IMR-90 (cell line): ENCODE results near the gene PRR5L. TPM values are rescaled to one million over a fixed set of nuclear protein-coding genes. Genes with fewer than 3 reads are reported as not detected.

Experiments used
- ATAC-seq: fragments of 200-7000 bp; cut with Tn5 transposase; 2 replicates; pipeline ENCODE4 v1.9.1; 2020; ENCODE audit warnings: low read depth, mild to moderate bottlenecking, moderate library complexity
- BruUV-seq: library from RNA; stranded (reverse); fragments of 400-500 nt; replicated peaks from 2 replicates; lab custom pipeline; 2021; lab: Mats Ljungman, UMichigan
- CTCF ChIA-PET: fragments of 300-600 bp; formaldehyde crosslinking; extraction: SDS; loops from one replicate; lab custom pipeline; 2021; ENCODE audit warnings: antibody characterized with exemption; lab: Yijun Ruan, JAX
- POLR2A ChIA-PET: fragments of 300-600 bp; sonication (Branson Sonifier 250); formaldehyde crosslinking; loops from one replicate; lab custom pipeline; 2022; ENCODE audit warnings: antibody characterized with exemption; ENCODE audit not compliant: unreplicated experiment; lab: Charles Lee
- DNase-seq: peaks from one replicate; pipeline ENCODE4 v3.0.0; 2013
- H2AFZ ChIP-seq: replicated peaks from 2 replicates; pipeline ENCODE3; 2013; ENCODE audit warnings: low read length, mild to moderate bottlenecking; ENCODE audit not compliant: poor library complexity
- H2AK5ac ChIP-seq: 2 replicates; pipeline ENCODE4 v1.6.1; 2013; ENCODE audit warnings: low read depth, low read length, inconsistent platforms
- H2AK9ac ChIP-seq: replicated peaks from 2 replicates; pipeline ENCODE3; 2013; ENCODE audit warnings: mild to moderate bottlenecking, low read depth, low read length, moderate library complexity; ENCODE audit not compliant: poor library complexity
- H2BK120ac ChIP-seq: 2 replicates; pipeline ENCODE4 v1.6.1; 2013; ENCODE audit warnings: low read depth, low read length, inconsistent platforms
- H2BK15ac ChIP-seq: 3 replicates; pipeline ENCODE4 v1.6.1; 2013; ENCODE audit warnings: low read depth, low read length, inconsistent platforms
- H2BK20ac ChIP-seq: 2 replicates; pipeline ENCODE4 v1.6.1; 2013; ENCODE audit warnings: low read depth, mild to moderate bottlenecking, inconsistent platforms, low read length, moderate library complexity
- H2BK5ac ChIP-seq: 2 replicates; pipeline ENCODE4 v1.6.1; 2013; ENCODE audit warnings: mild to moderate bottlenecking, low read depth, low read length, inconsistent platforms; ENCODE audit not compliant: poor library complexity, severe bottlenecking
- H3K14ac ChIP-seq: replicated peaks from 2 replicates; pipeline ENCODE4 v1.6.1; 2013; ENCODE audit warnings: low read depth, low read length, inconsistent platforms
- H3K18ac ChIP-seq: 2 replicates; pipeline ENCODE4 v1.6.1; 2013; ENCODE audit warnings: low read depth, low read length, control low read depth
- H3K23ac ChIP-seq: 2 replicates; pipeline ENCODE4 v1.6.1; 2013; ENCODE audit warnings: low read depth, low read length, inconsistent platforms
- H3K27ac ChIP-seq: 2 replicates; pipeline ENCODE4 v1.5.1; 2013; ENCODE audit warnings: mild to moderate bottlenecking, control low read depth, low read length; ENCODE audit not compliant: insufficient read depth
- H3K27me3 ChIP-seq: 2 replicates; pipeline ENCODE4 v1.6.1; 2013; ENCODE audit warnings: low read length; ENCODE audit not compliant: control insufficient read depth, insufficient read depth
- H3K36me3 ChIP-seq: 2 replicates; pipeline ENCODE4 v1.6.1; 2013; ENCODE audit warnings: low read length, mixed read lengths; ENCODE audit not compliant: control insufficient read depth, insufficient read depth
- H3K4ac ChIP-seq: 2 replicates; pipeline ENCODE4 v1.6.1; 2013; ENCODE audit warnings: low read depth, low read length, inconsistent platforms
- H3K4me1 ChIP-seq: 2 replicates; pipeline ENCODE4 v1.6.1; 2013; ENCODE audit warnings: low read length, mixed read lengths; ENCODE audit not compliant: control insufficient read depth, insufficient read depth
- H3K4me2 ChIP-seq: 2 replicates; pipeline ENCODE4 v1.6.1; 2013; ENCODE audit warnings: low read depth, mild to moderate bottlenecking, control low read depth, low read length, moderate library complexity
- H3K4me3 ChIP-seq: 2 replicates; pipeline ENCODE4 v1.5.1; 2013; ENCODE audit warnings: low read depth, mild to moderate bottlenecking, control low read depth, low read length, moderate library complexity; ENCODE audit not compliant: insufficient read depth
- H3K56ac ChIP-seq: 2 replicates; pipeline ENCODE4 v1.6.1; 2013; ENCODE audit warnings: low read length, inconsistent platforms; ENCODE audit not compliant: insufficient read depth; ENCODE audit errors: extremely low read depth
- H3K79me1 ChIP-seq, 2 experiments: 2 replicates each; pipeline ENCODE4 v1.6.1; 2013; ENCODE audit warnings: low read length in 2 of 2, inconsistent platforms in 1 of 2, low read depth in 1 of 2
- H3K9ac ChIP-seq: 2 replicates; pipeline ENCODE4 v1.6.1; 2013; ENCODE audit warnings: low read depth, low read length, control low read depth
- H3K9me1 ChIP-seq: 2 replicates; pipeline ENCODE4 v1.6.1; 2013; ENCODE audit warnings: low read length, inconsistent platforms; ENCODE audit not compliant: insufficient read depth
- H3K9me3 ChIP-seq: 2 replicates; pipeline ENCODE4 v1.6.1; 2013; ENCODE audit warnings: low read length; ENCODE audit not compliant: control insufficient read depth, insufficient read depth
- H4K20me1 ChIP-seq: 2 replicates; pipeline ENCODE4 v1.6.1; 2013; ENCODE audit warnings: low read length, inconsistent platforms; ENCODE audit not compliant: insufficient read depth
- H4K5ac ChIP-seq: 2 replicates; pipeline ENCODE4 v1.6.1; 2013; ENCODE audit warnings: mild to moderate bottlenecking, low read depth, low read length, control low read depth
- H4K8ac ChIP-seq, 2 experiments: 2 replicates each; pipeline ENCODE4 v1.6.1; 2013; ENCODE audit warnings: low read depth in 2 of 2, low read length in 2 of 2, control low read depth in 1 of 2, inconsistent platforms in 1 of 2
- H4K91ac ChIP-seq: 2 replicates; pipeline ENCODE4 v1.6.1; 2013; ENCODE audit warnings: low read depth, low read length, inconsistent platforms; ENCODE audit not compliant: insufficient read depth
- FOS ChIP-seq: fragments of 150-350 bp; IDR thresholded peaks from 2 replicates; pipeline ENCODE4 v1.6.1; 2016; ENCODE audit warnings: low read depth, low read length
- MXI1 ChIP-seq: IDR thresholded peaks from 2 replicates; pipeline ENCODE4 v1.6.1; 2012; ENCODE audit warnings: low read depth, mild to moderate bottlenecking, low read length, moderate library complexity, borderline replicate concordance
- NFE2L2 ChIP-seq: fragments of 150-350 bp; IDR thresholded peaks from 2 replicates; pipeline ENCODE4 v1.6.1; 2016; ENCODE audit warnings: low read depth, mild to moderate bottlenecking, low read length
- POLR2A ChIP-seq: IDR thresholded peaks from 2 replicates; pipeline ENCODE4 v1.6.1; 2012; ENCODE audit warnings: mild to moderate bottlenecking, low read depth, low read length
- RAD21 ChIP-seq: IDR thresholded peaks from 2 replicates; pipeline ENCODE4 v1.6.1; 2012; ENCODE audit warnings: low read length, improper control_type of control experiment
- SMC3 ChIP-seq: fragments of 150-350 bp; IDR thresholded peaks from 2 replicates; pipeline ENCODE4 v1.6.1; 2016; ENCODE audit warnings: low read depth, mild to moderate bottlenecking, antibody characterized with exemption, low read length, moderate library complexity
- WGBS, 2 experiments: methylation state at CpG; one replicate each; pipeline versions ENCODE4 v1.1.5 to v1.1.7; 2013; ENCODE audit warnings: missing lambda C conversion rate in 2 of 2; ENCODE audit not compliant: insufficient read length in 1 of 2; ENCODE audit errors: extremely low coverage in 2 of 2; 5-methylcytosine and 5-hydroxymethylcytosine counted together
- dilution Hi-C: fragments of 300-500 bp; cut with HindIII; formaldehyde crosslinking; loops from one replicate; pipeline ENCODE4 v1.14.3; 2018; ENCODE audit warnings: low sequenced_read_pairs; ENCODE audit not compliant: unreplicated experiment
- in situ Hi-C: fragments of 300-500 bp; cut with MboI; formaldehyde crosslinking; loops from 3 replicates; pipeline ENCODE4 v1.14.3; 2019; ENCODE audit warnings: low sequenced_read_pairs, inconsistent platforms, mixed read lengths
- intact Hi-C: fragments of 100-400 bp; cut with micrococcal nuclease; formaldehyde crosslinking; loops from 2 replicates; pipeline ENCODE4 v1.10.0; 2022
- polyA plus RNA-seq, 3 experiments: library from polyadenylated mRNA; depleted of rRNA; stranded (reverse); fragments of >200 nt; gene quantifications; 2 replicates each; pipeline ENCODE4 v1.2.3, GENCODE V29; 2012; ENCODE audit warnings: low replicate concordance in 1 of 3
- total RNA-seq: library from RNA; depleted of rRNA; stranded (reverse); fragments of >200 nt; gene quantifications from 2 replicates; pipeline ENCODE4 v1.2.3, GENCODE V29; 2012
- TF ChIP-seq, protein P1 (sequence below): conservative IDR thresholded peaks from 2 replicates; pipeline ENCODE4 v1.5.1; 2012; ENCODE audit warnings: mild to moderate bottlenecking, low read depth, low read length, improper control_type of control experiment

PRR5L gene
- total and polyA plus RNA-seq, 2 of the 4 experiments (the other 2 are of a cell fraction) = 2.9 to 3.6 TPM

DNA sequence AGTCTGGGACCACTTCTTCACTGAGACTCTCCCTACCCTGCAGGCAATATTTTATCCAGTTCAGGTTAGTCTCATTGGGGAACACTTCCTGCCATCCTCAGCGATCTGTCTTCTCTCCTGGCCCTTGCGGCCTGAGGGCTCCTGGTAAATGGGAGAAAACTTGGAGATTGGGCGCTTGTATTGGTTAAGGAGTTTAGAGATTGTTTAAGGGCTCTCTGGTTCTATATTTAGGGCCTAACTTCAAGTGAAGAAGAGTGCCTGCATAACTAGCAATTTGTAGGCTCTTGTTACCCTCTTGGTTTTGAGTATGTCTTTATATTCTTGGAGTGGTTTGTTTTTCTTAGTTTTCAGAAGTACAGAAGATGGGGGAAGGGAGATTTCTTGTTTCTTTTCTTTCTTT, 141.3 kb downstream of the PRR5L start:
- Histone ChIP-seq H3K36me3 (peaks cover 2% of the 10 kb centered on the region), H2BK5ac (no peak overlapping the region), H3K18ac (no peak overlapping the region), H4K20me1 (no peaks in the 10 kb centered on the region), H3K23ac (no peak overlapping the region), H3K4me2 (no peak overlapping the region), H2AFZ (no peak overlapping the region), H3K4me1 (peaks cover 1% of the 10 kb centered on the region), H3K9me3 (no peaks in the 10 kb centered on the region), H3K9ac (no peak overlapping the region), H3K27ac (no peak overlapping the region), H2AK9ac (no peak overlapping the region), H4K8ac (no peak overlapping the region), H2BK15ac (no peak overlapping the region), H3K4me3 (no peak overlapping the region), H2BK120ac (no peak overlapping the region), H4K91ac (no peak overlapping the region), H2BK20ac (no peak overlapping the region), H3K4ac (no peak overlapping the region), H3K79me1 (no peaks in the 10 kb centered on the region; a peak in 1 of 4 replicates), H3K27me3 (no peaks in the 10 kb centered on the region), H3K9me1 (peaks cover under 1% of the 10 kb centered on the region; the same call in 1 of the 2 replicates), H4K5ac (no peak overlapping the region), H2AK5ac (no peak overlapping the region), H3K14ac (no peak overlapping the region), H3K56ac (no peak overlapping the region)
- in situ Hi-C loops (no loop called here), intact Hi-C loops (no loop called here), dilution Hi-C loops (no loop called here)
- POLR2A ChIA-PET = interaction anchor here (0.5 kb wide), 1 partner anchor 11 kb away, joined by 5 read pairs; no protein-coding TSS in a partner anchor
- BruUV-seq = no TSS peak
- no CpG with 5 or more reads among the region's 3 CpGs for WGBS, 2 experiments
- ATAC-seq = no peak
- no peak for DNase-seq
- TF ChIP-seq POLR2A = no peak
- no peak for TF ChIP-seq MXI1
- no peak for TF ChIP-seq FOS
- TF ChIP-seq, protein P1, sequence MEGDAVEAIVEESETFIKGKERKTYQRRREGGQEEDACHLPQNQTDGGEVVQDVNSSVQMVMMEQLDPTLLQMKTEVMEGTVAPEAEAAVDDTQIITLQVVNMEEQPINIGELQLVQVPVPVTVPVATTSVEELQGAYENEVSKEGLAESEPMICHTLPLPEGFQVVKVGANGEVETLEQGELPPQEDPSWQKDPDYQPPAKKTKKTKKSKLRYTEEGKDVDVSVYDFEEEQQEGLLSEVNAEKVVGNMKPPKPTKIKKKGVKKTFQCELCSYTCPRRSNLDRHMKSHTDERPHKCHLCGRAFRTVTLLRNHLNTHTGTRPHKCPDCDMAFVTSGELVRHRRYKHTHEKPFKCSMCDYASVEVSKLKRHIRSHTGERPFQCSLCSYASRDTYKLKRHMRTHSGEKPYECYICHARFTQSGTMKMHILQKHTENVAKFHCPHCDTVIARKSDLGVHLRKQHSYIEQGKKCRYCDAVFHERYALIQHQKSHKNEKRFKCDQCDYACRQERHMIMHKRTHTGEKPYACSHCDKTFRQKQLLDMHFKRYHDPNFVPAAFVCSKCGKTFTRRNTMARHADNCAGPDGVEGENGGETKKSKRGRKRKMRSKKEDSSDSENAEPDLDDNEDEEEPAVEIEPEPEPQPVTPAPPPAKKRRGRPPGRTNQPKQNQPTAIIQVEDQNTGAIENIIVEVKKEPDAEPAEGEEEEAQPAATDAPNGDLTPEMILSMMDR = no peak
- TF ChIP-seq RAD21 = no peak
- TF ChIP-seq NFE2L2 = no peak
- no peak for TF ChIP-seq SMC3
- CTCF ChIA-PET = no interaction called here
